ENCODE measurements around the gene UXS1. TPM values are rescaled to one million over a fixed set of nuclear protein-coding genes. Genes with fewer than 3 reads are reported as not detected.

The UXS1 gene
- total RNA-seq, 2 experiments from 2014 or later = 20.5 to 21.9 TPM

GRCh38 chr2:106111882-106112571 is 82.1 kb downstream of the UXS1 start:
- BruUV-seq (replicated peaks) = no TSS peak
- ChIA-PET CTCF (ENCODE audit: unreplicated experiment) (no interaction called here), POLR2A (no interaction called here)
- H3K4me2 ChIP-seq (ENCODE audit: low read length) = no peak overlapping the region
- H3K36me3 ChIP-seq (ENCODE audit: insufficient read depth, low read length) = no peaks in the 10 kb centered on the region
- H3K4me3 ChIP-seq (ENCODE audit: low read depth, low read length, poor library complexity, severe bottlenecking) = no peak overlapping the region
- no peak overlapping the region for H3K27ac ChIP-seq (ENCODE audit: low read depth, low read length, poor library complexity, severe bottlenecking)
- H2AFZ ChIP-seq (ENCODE audit: low read length) = no peak overlapping the region
- intact Hi-C loops (cut with micrococcal nuclease; ENCODE audit: unreplicated experiment) = no loop called here
- no peak for DNase-seq (ENCODE audit: low spot score)
- no peaks in the 10 kb centered on the region for H3K9me3 ChIP-seq (ENCODE audit: low read length)
- H4K20me1 ChIP-seq (ENCODE audit: insufficient read depth, low read length) = no peaks in the 10 kb centered on the region
- no peak for TF ChIP-seq CTCF (conservative IDR thresholded peaks at IDR 0.05; ENCODE audit: low read length)
- TF ChIP-seq EZH2phosphoT487 (IDR thresholded peaks at IDR 0.05; ENCODE audit: borderline replicate concordance, low read depth, low read length) = no peak
- no peaks in the 10 kb centered on the region for H3K79me2 ChIP-seq (ENCODE audit: insufficient read depth, low read depth, low read length)
- no peaks in the 10 kb centered on the region for H3K9me2 ChIP-seq (ENCODE audit: insufficient read depth, low read length)
- no peaks in the 10 kb centered on the region for H3K4me1 ChIP-seq (ENCODE audit: insufficient read depth, low read length, poor library complexity, severe bottlenecking)

- BruUV-seq (replicated peaks) = no TSS peak
- no peaks in the 10 kb centered on the region for H3K36me3 ChIP-seq (ENCODE audit: insufficient read depth, low read length)
These were observed 84.3 kb downstream of the UXS1 start for GRCh38 chr2:106109675-106110424.

More at GRCh38 chr2:106109675-106110424, 84.3 kb downstream of the UXS1 start:
- no peaks in the 10 kb centered on the region for H3K9me3 ChIP-seq (ENCODE audit: low read length)
- no peak overlapping the region for H2AFZ ChIP-seq (ENCODE audit: low read length)
- ChIA-PET CTCF (ENCODE audit: unreplicated experiment) (no interaction called here), POLR2A (interaction anchor here (1.1 kb wide), 1 partner anchor 53 kb away, joined by 4 read pairs; no protein-coding TSS in a partner anchor)
- H3K79me2 ChIP-seq (ENCODE audit: insufficient read depth, low read depth, low read length) = no peaks in the 10 kb centered on the region
- intact Hi-C loops (cut with micrococcal nuclease; ENCODE audit: unreplicated experiment) = no loop called here
- no peak for DNase-seq (ENCODE audit: low spot score)
- H4K20me1 ChIP-seq (ENCODE audit: insufficient read depth, low read length) = no peaks in the 10 kb centered on the region
- H3K9me2 ChIP-seq (ENCODE audit: insufficient read depth, low read length) = no peaks in the 10 kb centered on the region
- H3K4me3 ChIP-seq (ENCODE audit: low read depth, low read length, poor library complexity, severe bottlenecking) = no peak overlapping the region
- no peaks in the 10 kb centered on the region for H3K4me1 ChIP-seq (ENCODE audit: insufficient read depth, low read length, poor library complexity, severe bottlenecking)
- H3K27ac ChIP-seq (ENCODE audit: low read depth, low read length, poor library complexity, severe bottlenecking) = no peak overlapping the region
- no peak for TF ChIP-seq CTCF (conservative IDR thresholded peaks at IDR 0.05; ENCODE audit: low read length)
- TF ChIP-seq EZH2phosphoT487 (IDR thresholded peaks at IDR 0.05; ENCODE audit: borderline replicate concordance, low read depth, low read length) = no peak
- H3K4me2 ChIP-seq (ENCODE audit: low read length) = no peak overlapping the region
